Measurements from ENCODE around the gene HES4.
"Not testable (repeated sequence)": the region's sequence is repeated elsewhere in the genome, so short reads cannot be mapped to it uniquely, and the experiment has no call there.

The HES4 gene

DNA sequence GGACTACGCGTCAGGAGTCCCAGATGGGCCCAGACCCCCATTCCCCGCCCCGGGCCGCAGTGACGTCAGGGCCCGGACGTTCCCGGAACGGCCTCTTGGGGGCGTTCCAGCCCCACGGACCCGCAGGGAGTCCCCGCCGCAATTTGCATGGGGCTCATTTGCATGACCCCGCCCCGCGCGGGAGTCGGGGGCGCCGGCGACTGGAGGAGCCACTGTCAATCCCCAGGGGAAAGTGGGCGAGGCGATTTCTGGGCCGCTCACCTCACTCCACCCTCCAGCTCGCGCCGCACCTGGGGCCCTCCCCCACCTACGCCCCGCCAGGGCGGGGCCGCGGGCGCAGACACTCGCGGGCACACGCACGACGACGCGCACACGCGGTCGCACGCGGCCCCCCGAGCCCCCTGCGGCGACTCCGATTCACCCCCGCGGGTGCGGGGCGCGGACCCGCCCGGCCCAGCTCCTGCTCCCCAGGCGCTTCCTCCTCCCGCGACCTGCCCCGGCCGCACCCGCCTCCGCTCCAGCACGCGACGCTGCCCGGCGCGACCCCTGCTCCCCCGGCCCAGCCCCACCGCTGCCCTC, 33.2 kb upstream of the HES4 start:
- DNase-seq: peak; percentile 96

DNA sequence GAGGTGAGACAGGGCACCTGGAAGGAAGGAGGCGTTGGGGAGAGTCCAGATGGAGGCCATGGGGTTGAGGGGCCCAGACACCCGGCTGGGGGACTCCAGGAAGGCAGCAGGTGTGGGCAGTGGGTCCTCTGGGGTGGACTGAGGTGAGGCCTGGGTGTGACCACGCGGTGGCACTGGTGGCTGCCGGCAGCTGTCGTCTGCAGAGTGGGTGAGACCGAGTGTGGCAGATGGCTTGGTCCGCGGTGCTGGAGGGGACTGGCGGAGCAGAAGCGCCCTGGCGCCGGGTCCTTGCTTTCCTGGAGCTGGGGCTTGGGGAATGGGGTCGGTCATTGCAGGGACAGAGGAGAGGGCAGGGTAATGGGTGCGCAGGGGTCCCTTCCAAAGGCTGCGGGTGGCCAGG, 32.5 kb upstream of the HES4 start:
- peak; percentile 27 for DNase-seq

DNA sequence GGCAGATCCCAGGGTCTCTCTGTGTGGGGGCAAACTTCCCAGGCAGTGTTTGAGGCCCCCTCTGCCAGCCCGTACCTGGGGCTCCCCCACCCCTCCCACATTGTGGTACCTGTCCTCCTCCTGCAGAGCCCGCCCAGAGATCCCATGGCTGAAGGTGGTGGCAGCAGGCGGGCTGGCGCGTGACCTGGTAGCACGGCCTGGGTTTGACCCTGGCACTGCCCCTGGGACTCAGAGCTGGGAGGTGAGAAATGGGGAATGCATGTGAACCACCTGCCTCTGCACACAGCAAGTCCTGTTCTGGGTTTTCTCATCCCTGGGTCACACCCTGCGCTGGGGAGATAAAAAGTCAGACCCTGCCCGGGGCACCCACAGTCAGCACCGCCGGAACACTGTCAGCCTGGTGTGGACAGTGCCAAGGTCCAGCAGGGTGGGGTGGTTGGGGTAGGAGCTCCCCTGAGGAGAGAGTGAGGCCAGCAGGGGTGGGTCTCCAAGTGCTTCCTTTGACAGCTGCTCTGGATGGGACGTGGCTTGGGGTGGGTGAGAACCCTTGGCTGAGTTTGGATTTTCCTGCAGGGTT, 31.9 kb upstream of the HES4 start:
- no peak for DNase-seq

- DNase-seq: not testable (repeated sequence)
Observed at GRCh38 chr1:1030867-1031658, 31.2 kb upstream of the HES4 start.

GRCh38 chr1:1027791-1028190, 27.9 kb upstream of the HES4 start:
- peak; percentile 33 for DNase-seq

DNA sequence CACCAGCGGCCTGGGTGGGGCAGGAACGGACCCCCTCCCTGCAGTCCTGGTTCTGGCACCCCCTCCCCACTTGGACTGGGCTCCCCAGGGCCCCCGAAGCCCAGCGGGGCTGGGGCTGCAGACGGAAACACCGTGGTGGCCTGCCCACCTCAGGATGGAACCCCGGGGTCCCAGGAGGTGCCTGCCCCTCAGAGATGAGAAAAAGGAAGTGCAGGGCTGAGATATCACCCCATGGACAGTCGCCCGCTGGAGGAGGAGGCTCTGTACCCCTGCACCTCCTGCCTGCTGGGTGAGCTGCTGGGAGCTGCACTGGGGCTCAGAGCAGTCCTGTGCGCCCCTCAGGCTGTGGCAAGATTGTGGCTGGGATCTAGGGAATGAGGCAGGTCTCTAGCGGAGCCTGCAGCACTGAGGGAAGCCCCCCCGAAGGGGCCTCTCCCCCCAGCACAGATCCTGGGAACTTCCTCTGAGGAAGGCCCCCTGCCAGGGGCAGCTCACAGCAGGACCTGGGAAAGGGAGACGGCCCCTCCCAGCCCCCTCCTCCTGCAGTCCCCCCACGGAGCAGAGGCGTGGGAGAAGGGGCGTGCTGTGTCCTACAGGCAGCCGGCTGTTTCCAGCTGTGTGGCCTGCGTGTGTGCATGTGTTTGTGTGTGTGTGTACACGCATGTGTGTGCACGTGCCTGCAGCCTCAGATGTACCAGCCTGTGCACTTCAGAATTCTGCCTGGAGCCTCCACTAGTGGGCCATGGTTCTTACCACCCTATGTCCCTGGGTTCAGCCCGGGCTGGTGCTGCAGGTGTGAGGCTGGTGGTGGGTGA, 26.9 kb upstream of the HES4 start:
- DNase-seq: no peak

GRCh38 chr1:1025730-1026129, 25.8 kb upstream of the HES4 start:
- no peak for DNase-seq

DNA sequence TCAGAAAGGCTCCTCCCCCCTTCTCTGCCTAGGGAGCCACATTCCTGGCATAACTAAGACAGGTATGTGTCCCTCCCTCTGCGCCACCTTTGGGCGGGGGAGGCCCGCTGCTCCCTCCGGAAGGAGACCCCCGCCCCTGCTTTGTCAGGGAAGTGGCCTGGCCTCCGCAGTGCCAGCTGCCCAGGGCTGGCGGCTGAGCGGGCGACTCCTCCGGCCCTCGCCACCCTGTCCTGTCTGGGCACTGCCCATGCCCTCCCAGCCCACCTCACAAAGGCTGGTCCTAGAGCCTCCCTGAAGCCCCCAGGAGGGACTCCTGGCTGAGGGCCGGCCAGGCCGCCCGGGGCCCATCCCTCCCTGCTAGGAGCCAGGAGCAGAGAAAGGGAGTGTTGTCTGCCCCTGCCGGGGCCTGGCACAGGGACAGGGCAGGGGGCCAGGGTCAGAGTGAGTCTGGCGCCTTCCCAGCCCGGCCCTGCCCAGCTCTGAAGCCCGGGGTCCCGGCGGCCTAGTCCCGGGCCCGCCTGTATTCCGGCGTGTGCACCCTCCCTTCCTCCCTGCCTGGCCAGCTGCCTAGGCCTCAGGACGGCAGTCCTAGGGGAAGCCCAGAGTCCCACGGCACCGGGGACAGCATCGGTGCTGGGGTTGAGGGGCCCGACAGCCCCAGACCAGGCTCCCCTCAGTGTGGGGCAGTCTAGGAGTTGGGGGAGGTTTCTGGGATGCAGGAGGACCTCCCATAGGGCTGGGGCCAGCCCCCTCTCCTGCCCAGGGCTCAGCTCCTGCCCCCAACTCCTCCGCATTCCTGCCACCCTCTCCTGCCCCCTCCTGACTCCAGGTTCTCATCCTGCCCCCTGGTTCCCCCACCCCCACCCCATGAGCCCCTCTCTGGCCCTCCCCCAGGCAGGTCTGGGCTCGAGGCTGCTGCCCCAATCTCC, 25.1 kb upstream of the HES4 start:
- no peak for DNase-seq

GRCh38 chr1:1024149-1024770, 24.4 kb upstream of the HES4 start:
- no peak for DNase-seq

DNA sequence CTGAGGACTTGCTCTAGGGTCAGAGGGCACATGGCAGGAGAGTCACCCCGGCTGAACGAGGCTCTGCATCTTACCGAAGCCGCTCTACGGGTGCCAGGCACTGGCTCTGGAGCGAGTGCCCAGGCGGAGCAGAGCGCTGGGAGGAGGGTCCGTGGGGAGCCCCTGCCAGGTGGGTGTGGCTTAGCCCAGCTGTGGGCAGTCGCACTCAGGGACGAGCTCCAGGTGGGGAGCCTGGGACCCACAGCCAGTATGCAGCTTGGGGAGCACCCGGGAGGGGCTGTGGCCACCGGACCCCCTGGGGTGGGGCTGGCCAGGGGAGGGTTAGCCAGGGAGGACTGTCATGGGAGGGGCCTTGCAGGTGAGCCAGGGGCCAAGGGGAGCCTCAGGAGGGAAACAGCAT, 23.8 kb upstream of the HES4 start:
- DNase-seq: peak; percentile 29

DNA sequence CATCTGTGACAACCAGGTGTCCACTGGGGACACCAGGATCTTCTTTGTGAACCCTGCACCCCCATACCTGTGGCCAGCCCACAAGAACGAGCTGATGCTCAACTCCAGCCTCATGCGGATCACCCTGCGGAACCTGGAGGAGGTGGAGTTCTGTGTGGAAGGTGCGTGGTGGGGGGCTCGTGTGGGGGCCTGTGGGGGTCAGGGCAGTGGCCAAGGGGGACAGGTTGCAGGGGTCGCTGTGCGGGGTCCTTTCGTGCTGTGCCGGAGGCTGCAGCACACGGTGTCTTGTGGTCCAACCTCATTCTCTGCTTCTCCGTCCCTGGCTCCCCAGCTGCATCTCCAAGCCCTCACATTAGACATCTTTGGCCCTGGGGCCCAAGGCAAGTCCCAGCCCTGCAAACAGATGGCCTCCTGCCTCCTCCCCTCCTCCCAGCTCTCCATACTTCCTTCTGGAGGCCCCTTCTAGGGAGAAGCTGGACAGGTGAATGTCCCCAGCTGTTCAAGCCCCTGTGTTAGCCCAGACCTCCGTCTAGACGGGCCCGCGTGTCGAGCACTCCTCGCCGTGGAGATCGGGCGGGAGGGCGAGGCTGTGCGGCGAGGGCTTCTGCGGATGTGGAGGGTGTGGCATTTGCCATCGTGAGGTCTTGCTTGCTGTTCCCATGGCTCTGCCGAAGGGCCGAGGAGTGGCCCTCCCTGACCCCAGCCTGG, 22.6 kb upstream of the HES4 start:
- peak; percentile 17 for DNase-seq

DNA sequence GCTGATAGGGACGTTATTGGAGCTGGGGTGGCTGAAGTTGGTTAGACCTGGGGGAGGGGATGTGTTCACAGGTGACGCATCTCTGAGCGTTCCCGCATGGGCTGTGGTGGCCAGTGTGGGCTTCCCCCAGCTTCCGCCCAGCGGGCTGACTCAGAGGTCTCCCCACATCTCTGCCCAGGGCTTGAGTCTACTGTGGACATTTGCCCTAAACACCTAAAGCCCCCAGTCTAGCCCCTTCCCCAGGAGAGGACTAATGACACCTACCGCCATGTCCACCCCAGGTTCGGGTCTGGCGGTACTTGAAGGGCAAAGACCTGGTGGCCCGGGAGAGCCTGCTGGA, 22.0 kb upstream of the HES4 start:
- no peak for DNase-seq

- DNase-seq: peak; percentile 84
Observed at GRCh38 chr1:1021010-1021919, 21.4 kb upstream of the HES4 start.

- peak; percentile 32 for DNase-seq
Observed at GRCh38 chr1:1020415-1021009, 20.6 kb upstream of the HES4 start.

GRCh38 chr1:1020000-1020404, 20.1 kb upstream of the HES4 start, which contains the start of gene AGRN:
Gene AGRN (plus strand): TSS chr1:1020120. CDS start chr1:1020173, 53 bp downstream.
- DNase-seq: no peak

DNA sequence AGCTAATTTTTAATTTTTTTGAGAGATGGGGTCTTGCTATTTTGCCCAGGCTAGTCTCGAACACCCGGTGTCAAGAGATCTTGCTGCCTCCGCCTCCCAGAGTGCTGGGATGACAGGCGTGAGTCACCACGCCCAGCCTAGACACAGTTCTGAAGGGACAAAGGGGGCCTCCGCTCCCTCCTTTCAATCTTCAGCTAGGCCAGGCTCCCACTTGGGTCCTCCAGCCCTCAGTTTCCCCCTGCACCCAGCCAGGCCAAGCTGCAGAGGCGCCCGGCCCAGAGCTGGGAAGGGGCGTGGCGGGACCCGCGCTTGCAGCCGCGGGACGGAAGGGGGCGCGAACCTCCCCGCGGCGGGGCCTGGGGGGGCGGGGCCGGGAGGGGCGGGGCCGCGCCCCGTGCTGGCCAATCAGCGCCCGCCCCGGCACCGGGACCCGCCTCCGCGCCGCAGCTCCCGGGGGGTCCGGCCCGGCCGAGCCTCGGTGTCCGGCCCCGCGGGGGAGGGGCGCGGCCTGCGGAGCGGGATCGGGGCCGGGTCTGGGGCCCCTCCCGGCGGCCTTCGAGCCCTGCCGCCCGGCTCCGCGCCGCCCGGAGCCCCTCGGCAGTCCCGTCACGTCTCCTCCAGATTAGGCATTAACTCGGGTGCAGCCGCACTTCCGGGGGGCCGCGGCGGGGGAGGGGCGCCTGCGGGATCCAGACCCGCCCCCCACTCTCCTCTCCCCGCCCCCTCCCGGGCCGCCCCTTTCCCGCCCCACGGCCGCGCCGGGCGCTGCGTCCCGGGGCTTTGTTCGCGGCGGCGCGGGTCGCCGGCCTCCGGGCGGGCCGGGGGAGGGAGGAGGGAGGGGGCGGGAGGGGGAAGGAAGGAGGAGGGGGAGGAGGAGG, 19.5 kb upstream of the HES4 start:
- DNase-seq: peak; percentile 83

DNA sequence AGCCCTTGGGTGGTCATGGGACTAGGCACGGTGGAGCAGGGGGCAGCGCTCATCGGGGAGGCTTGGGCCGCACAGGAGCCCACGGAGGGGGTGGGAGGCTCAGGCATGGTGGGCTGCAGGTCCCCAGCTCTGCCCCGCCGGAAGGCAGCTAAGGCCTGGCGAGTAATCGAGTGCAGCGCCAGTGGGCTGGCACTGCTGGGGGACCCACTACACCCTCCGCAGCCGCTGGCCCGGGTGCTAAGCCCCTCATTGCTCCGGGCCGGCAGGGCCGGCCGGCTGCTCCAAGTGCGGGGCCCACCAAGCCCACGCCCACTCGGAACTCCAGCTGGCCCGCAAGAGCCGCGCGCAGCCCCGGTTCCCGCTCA, 18.4 kb upstream of the HES4 start:
- DNase-seq: not testable (repeated sequence)

Measured in NCI-H69 (cell line).